Stimulated activated naive B cell treated with anti-CD40 and anti-IgM and Interleukin-4, amounts not matched to agents 10 μg/mL and 1 μg/mL and 100 μg/mL, for 72 hours (primary cell): ENCODE results near the gene ZBED4.
"Not testable (repeated sequence)": the region's sequence is repeated elsewhere in the genome, so short reads cannot be mapped to it uniquely, and the experiment has no call there.

Experiments
- ATAC-seq, 2 donors: fragments of 150-1000 bp; cut with Tn5 transposase; replicated peaks; 2 replicates each; pipeline ENCODE4 v1.10.0; 2021; ENCODE audit warnings: moderate library complexity in 1 of 2
- DNase-seq: peaks from one replicate; pipeline ENCODE4 v3.0.0; 2021
- H3K27ac Mint-ChIP-seq: one replicate; pipeline ENCODE4 v1.8.0; 2022; ENCODE audit warnings: mild to moderate bottlenecking, mixed read lengths
- H3K27me3 Mint-ChIP-seq, 2 donors: one replicate each; pipeline ENCODE4 v1.8.0; 2022; ENCODE audit warnings: mixed read lengths in 2 of 2
- H3K36me3 Mint-ChIP-seq, 2 donors: one replicate each; pipeline ENCODE4 v1.8.0; 2022; ENCODE audit warnings: mixed read lengths in 2 of 2, mild to moderate bottlenecking in 1 of 2
- H3K4me1 Mint-ChIP-seq, 2 donors: one replicate each; pipeline ENCODE4 v1.8.0; 2022; ENCODE audit warnings: mixed read lengths in 2 of 2, mild to moderate bottlenecking in 1 of 2
- H3K4me3 Mint-ChIP-seq, 2 donors: one replicate each; pipeline ENCODE4 v1.8.0; 2022; ENCODE audit warnings: mild to moderate bottlenecking in 2 of 2, mixed read lengths in 2 of 2, moderate library complexity in 1 of 2
- H3K9me3 Mint-ChIP-seq, 2 donors: one replicate each; pipeline ENCODE4 v1.8.0; 2022; ENCODE audit warnings: mixed read lengths in 2 of 2, mild to moderate bottlenecking in 1 of 2

ZBED4 gene

DNA sequence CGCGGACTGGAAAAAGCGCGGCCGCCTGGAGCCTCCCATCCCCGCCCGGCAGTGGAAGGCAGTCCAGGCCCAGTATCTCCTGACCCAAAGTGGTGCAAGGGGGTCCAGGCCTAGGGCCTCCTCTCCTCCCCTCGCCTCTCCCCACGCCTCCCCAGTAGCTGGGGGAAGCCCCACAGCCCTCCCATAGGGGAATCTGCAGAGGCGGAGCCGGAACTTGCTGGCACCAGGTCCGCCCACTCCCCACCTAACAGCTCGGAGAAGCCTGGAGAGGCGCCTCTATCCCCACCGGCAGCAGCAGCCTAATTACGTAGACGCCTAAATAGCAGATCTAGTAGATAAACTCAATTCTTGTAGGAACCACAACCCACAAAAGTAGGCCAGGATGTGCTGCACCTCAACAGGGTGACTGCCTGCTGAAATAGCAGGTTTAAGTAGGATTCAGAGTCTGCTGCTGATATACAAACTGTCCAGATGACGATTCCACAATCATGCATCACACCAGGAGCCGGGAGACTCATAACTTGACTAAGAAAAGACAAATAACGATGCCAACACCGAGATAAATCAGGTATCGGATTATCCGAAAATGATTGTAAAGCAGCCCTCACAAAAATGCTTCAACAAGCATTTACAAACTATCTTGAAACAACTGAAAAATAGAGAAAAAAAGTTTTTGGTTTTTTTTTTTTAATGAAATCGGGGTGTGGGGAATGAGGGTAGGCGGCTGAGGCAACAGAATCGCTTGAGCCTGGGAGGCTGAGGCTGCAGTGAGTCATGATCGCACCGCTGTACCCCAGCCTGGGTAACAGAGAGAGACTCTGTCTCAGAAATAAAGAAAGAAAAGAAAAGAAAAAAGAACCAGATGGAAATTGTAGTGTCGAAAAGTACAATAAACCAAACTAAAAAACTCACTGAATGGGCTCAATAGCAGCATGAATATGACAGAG is 14.6 kb upstream of the ZBED4 start:
- H3K9me3 Mint-ChIP-seq, result no peaks in the 10 kb centered on the region
- H3K27ac Mint-ChIP-seq, result peak overlapping the region; percentile 81
- peak; percentile 94 to 96 for ATAC-seq
- no peaks in the 10 kb centered on the region for H3K36me3 Mint-ChIP-seq
- peaks cover 8 to 11% of the 10 kb centered on the region in 2 donors for H3K4me1 Mint-ChIP-seq
- H3K4me3 Mint-ChIP-seq, result peak overlapping the region; percentile 75 to 82
- H3K27me3 Mint-ChIP-seq, result peaks cover 0 to 5% of the 10 kb centered on the region in 2 donors
- peak; percentile 68 for DNase-seq

DNA sequence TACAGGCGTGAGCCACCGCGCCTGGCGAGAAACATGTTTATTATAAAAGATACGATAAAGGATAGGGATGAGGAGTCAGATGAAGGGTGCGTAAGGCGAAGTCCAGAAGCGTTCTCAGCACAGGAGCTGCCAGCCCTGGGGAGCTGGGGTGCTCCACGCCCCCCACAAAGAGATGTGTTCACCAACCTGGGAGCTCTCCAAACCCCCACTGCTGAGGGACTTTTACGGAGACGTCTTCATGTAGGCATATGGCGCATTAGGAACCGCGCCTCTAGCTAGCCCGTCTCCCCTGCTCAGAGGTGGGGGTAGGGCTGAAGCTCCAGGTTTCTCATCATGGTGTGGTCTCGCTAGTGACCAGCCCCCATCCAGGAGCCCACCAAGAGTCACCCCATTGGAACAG is 8.4 kb upstream of the ZBED4 start:
- H3K27me3 Mint-ChIP-seq, result peaks cover 24 to 34% of the 10 kb centered on the region in 2 donors
- H3K36me3 Mint-ChIP-seq, result no peaks in the 10 kb centered on the region
- no peak overlapping the region for H3K4me3 Mint-ChIP-seq
- H3K27ac Mint-ChIP-seq, result no peak overlapping the region
- DNase-seq (no peak), ATAC-seq (no peak)
- no peaks in the 10 kb centered on the region for H3K9me3 Mint-ChIP-seq
- H3K4me1 Mint-ChIP-seq, result peaks cover 2 to 8% of the 10 kb centered on the region in 2 donors

DNA sequence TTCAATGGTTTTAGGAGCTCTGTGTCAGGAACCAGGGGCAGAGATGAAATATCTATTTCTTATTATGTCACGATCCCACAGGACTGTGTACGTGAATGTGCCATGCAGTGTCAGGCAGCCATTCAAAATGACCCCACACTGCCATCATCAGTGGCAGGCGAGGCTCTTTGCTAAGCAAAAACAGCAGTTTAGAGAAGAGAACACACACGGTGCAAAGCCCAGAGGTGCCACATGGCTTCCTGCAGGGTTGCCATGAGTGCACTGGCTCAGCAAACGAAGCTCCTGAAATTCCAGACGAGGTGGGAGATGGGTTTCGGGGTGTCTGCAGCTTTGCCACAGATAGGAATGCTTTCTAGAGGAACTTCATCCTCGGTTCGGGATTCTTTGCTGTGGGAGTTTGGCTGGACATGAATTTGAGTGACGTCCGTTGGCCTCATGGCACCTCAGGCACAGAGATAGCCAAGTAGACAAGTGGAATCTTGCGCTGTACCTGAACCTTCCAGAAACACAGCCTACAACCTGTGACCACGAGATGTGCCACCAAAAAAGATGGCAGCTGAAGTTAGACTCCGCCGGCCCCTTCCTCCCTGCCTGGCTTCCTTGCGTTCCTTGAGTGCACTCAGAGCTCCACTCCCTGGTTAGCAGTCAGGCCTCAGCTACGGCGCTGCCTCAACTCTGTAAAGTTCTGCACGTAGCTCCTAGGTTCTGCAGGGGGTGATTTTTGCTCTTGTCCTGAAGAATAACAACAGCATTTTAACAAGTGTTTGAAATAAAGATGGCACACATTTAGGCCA is 7.8 kb upstream of the ZBED4 start:
- no peaks in the 10 kb centered on the region for H3K36me3 Mint-ChIP-seq
- H3K4me1 Mint-ChIP-seq, result peaks cover 3 to 14% of the 10 kb centered on the region in 2 donors
- H3K27ac Mint-ChIP-seq, result no peak overlapping the region
- H3K4me3 Mint-ChIP-seq, result no peak overlapping the region
- no peaks in the 10 kb centered on the region for H3K9me3 Mint-ChIP-seq
- H3K27me3 Mint-ChIP-seq, result peaks cover 30 to 40% of the 10 kb centered on the region in 2 donors
- no peak for DNase-seq
- ATAC-seq, result no peak

DNA sequence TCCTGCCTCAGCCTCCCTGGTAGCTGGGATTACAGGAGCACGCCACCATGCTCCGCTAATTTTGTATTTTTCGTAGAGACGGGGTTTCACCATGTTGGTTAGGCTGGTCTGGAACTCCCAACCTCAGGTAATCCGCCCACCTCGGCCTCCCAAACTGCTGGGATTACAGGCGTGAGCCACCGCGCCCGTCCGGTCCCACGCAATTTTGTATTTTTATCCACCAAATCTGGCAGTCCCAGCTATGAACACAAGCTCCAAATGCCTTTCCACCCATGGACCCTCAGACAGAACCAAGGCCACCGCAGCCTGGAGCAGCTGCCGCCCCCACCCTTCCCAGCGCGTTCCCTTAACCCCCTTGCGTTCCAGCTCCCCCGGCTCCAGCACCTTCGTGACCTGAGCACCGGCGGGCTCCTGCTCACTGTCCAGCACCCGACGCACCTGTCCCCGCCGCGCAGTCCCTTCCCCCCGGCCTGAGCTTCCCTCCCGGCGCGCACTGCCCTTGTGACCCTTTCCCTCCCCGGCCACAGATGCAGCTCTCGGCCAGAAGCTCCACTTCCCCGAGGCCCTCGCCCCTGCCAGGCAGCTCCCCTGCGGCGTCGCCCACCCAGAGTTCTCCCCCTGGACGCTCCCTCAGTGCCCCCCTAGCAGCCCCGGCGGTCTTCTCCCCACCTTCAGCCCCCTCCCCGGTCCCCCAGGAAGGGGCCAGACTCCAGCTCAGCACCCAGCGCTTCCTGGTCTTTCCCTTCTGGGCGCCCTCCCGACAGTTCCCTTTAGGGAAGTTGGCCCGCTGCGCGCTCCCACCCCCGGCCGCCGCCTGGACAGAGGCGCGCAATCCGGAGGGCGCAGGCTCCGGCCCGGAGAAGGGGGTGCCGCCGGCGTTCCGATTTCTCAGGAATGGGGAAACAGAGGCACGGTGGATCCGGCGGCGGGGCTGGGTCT is 5.6 kb upstream of the ZBED4 start:
- Mint-ChIP-seq H3K4me1 (peaks cover 10 to 20% of the 10 kb centered on the region in 2 donors), H3K27ac (no peak overlapping the region), H3K4me3 (peak overlapping the region; percentile 53 to 67), H3K27me3 (peaks cover 40 to 51% of the 10 kb centered on the region in 2 donors), H3K9me3 (no peaks in the 10 kb centered on the region), H3K36me3 (no peaks in the 10 kb centered on the region)
- no peak for DNase-seq
- ATAC-seq, result no peak

DNA sequence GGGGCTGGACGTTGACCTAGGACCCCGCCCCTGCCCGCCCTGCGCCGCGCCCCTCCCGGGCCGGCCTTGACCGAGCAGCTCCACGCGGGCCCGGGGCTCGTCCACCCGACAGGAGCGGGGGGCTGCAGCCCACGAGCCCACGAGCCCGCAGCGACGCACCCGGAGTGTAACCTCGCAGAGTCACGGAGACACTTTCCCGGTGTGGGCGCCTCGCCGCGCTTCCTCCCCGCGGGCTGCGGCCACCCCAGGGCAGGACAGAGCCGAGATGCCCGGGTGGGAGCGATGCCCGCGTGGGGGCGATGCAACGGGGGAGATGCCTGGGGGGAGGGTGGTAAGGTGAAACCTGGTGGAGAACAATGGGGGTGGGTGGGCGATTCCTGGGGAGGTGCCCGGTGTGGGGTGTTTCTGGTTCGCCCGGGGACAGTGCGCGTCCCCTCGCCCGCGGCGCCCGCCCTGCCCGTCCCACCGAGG is 4.9 kb upstream of the ZBED4 start:
- Mint-ChIP-seq H3K4me1 (peaks cover 10 to 20% of the 10 kb centered on the region in 2 donors), H3K36me3 (no peaks in the 10 kb centered on the region), H3K27ac (no peak overlapping the region), H3K4me3 (peak overlapping the region in 1 of 2 donors; percentile 67), H3K27me3 (peaks cover 40 to 51% of the 10 kb centered on the region in 2 donors), H3K9me3 (no peaks in the 10 kb centered on the region)
- ATAC-seq (no peak), DNase-seq (no peak)

DNA sequence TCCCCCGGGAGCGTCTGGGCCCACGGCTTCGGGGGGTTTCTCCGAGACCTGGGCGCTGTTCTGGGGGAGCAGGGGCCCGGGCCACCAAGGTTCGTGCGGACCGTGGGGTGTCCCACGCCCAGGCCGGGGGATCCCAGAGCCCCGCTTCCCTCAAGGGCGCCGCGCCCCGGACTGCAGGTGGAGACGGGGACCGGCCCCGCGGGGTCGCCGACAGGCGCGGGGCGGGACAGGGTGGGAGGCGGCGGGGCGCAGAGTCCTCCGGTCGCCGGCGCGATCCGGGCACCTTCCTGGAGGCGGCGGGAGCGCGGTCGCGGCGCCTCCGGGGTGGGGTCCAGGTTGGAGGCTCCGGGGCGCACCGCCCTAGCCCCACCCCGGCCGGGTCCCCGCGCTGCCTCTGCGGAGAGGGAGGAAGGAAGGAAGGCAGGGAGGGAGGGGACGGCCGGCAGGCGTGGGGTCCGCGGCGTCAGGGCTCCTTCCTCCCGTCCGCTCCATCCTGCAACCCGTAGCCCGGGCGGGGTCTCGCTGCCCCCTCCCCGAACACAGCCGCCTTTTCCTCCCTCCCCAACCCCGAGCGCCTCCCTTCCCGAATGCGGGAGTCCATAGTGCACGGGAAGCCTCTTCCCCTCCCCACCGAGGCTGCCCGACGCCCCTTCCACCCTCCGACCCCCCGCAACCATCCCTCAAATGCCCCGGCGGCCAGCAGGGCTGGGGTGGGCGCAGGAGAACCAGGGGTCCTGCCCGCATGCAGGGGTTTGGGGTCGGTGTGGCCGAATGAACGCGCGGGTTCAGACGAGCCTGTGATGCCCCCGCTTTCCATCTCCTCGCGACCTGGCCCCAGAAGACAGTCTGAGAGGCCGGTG is 4.3 kb upstream of the ZBED4 start:
- H3K9me3 Mint-ChIP-seq, result no peaks in the 10 kb centered on the region
- ATAC-seq, result no peak
- peaks cover 10 to 21% of the 10 kb centered on the region in 2 donors for H3K4me1 Mint-ChIP-seq
- H3K4me3 Mint-ChIP-seq, result peak overlapping the region; percentile 52 to 73
- no peak for DNase-seq
- H3K27ac Mint-ChIP-seq, result no peak overlapping the region
- no peaks in the 10 kb centered on the region for H3K36me3 Mint-ChIP-seq
- H3K27me3 Mint-ChIP-seq, result peaks cover 40 to 51% of the 10 kb centered on the region in 2 donors

DNA sequence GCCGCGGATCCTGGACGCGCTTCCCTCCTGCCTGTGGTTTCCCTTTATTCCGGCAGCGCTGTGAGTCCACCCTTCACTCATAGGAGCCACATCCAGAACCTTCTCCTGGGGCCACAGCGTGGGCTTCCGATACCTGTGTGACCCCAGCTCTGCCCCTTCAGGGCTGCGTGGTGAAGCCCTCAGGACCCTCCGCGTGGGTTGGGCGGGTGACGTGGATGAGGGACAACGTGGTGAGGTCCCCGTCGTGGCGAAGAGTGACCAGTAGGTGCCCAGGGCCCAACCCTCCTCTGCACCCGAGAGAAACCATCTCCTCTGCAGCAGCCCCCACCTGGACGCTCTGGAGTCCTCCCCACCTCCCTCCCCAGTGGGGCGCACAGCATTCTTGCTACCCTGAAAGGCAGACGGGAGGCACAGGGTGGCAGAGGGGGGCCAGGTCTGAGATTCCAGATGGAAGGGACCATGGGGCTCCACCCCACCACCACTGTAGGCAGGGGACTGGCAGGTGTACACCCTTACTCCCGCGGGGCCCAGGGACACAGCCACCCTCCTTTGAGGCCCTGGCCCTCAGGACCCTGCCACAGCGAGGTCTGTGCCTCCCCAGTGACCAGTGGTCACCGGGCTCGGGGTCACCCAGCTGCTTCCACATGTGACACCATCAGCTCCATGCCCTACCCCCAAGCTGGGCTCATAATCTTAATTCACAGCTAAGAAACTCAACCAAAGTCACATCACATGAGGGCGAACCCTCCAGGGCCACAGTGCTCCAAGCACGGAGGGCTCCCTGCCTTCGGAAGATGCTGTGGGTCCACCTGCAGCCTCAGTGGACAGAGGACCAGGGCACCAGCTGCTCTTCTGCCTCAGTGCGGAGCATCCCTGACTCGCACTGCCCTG is 3.4 kb upstream of the ZBED4 start:
- Mint-ChIP-seq H3K4me1 (peaks cover 16 to 29% of the 10 kb centered on the region in 2 donors), H3K9me3 (no peaks in the 10 kb centered on the region), H3K4me3 (peak overlapping the region; percentile 55 to 73), H3K27ac (peak overlapping the region; percentile 73), H3K27me3 (peaks cover 40 to 45% of the 10 kb centered on the region in 2 donors), H3K36me3 (peaks cover 0 to 1% of the 10 kb centered on the region in 2 donors)
- no peak for DNase-seq
- ATAC-seq, result no peak

DNA sequence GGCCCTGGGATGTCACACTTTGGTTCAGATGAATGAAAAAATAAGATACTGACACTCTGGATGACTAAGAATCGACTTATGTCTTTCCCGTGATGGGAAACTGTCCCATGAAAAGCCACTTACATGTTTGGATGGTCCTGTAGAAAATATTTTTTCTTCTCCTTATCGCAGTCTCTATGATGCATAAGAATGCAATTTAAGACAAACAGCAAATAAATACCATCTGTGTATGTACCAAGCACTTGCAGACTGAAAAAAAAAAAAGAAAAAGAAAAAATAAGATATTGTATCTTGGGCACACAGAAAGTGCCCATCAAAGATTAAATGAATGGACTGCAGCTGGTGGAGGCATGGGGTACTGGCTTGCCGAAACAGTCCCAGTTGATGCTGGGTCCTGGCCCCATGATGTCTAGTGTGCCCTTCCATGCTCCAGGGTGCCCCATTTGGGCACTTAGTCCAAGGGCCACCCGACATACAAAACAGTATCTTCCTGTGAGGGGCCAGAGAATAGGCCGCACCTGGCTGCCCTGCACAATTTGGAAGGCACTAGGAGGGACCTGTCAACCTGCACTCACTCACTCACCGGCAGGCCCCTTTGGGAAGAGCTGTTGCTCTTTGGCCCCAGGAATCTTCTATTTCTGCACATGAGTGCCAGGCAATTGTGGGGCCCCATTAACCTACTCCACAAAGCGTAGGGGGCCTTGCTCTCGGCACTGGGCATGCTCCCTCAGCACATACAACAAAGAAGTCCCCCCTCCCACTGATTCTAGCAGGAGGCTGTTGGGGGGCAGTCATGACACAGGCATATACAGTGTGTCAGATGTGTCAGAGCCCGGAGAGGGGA is 2.5 kb upstream of the ZBED4 start:
- Mint-ChIP-seq H3K27ac (peak overlapping the region; percentile 63), H3K27me3 (peaks cover 34 to 37% of the 10 kb centered on the region in 2 donors), H3K9me3 (no peaks in the 10 kb centered on the region), H3K4me1 (peaks cover 25 to 39% of the 10 kb centered on the region in 2 donors), H3K4me3 (peak overlapping the region; percentile 38 to 60), H3K36me3 (peaks cover 0 to 10% of the 10 kb centered on the region in 2 donors)
- no peak for ATAC-seq
- no peak for DNase-seq

DNA sequence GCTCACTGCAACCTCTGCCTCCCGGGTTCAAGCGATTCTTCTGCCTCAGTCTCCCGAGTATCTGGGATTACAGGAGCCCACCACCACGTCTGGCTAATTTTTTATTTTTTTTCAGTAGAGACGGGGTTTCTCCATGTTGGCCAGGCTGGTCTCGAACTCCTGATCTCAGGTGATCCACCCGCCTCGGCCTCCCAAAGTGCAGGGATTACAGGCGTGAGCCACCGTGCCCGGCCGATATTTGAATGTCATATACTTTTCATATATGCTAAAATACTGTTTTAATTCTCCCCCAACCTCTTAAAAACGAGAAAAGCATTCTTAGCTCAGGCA is 1.1 kb upstream of the ZBED4 start:
- peaks cover 29 to 35% of the 10 kb centered on the region in 2 donors for H3K27me3 Mint-ChIP-seq
- H3K27ac Mint-ChIP-seq, result peak overlapping the region; percentile 81
- DNase-seq, H3K9me3 Mint-ChIP-seq, ATAC-seq: not testable (repeated sequence)
- peaks cover 0 to 14% of the 10 kb centered on the region in 2 donors for H3K36me3 Mint-ChIP-seq
- H3K4me3 Mint-ChIP-seq, result peak overlapping the region; percentile 77 to 82
- peaks cover 30 to 44% of the 10 kb centered on the region in 2 donors for H3K4me1 Mint-ChIP-seq

DNA sequence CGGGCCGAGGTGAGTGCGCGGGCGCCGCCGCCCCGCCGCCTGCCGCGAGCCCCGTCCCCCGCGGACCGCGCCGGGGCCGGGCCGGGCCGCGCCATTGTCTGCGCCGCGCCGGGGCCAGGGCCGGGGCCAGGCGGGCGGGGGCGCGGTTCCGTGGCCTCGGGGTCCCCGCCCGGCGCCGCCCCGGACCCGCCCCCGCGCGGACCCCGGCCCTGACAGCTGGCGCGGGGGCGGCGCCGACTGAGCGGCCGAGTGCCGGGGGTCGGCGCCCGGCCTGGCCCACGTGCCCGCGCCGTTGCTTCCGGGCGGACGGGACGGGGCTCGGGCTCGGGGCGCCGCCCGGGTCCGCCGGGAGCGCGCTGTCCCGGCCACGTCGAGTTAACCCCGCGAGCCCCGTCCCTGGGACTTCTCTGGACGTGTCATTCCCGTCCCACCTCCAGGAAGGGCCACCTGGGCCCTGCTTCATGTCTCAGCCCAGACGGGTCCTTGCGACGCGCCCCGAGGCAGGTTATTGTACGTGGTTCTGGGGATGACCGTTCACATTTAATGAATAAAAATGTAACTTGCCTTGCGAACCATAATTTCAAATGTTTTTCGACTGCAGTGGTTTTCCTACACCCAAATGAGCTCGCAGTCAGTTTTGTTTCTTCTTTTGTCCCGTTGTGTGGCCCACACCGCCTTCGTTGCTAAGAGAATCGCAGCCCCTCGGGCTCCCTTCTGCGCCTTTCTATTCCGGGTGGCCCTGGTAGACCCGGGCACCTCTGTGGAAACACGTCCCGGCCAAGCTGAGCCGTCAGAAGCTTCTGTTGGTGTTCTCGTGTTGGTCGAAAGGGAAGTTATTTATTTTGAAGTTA is 562 bp downstream of the ZBED4 start:
- peaks cover 38 to 57% of the 10 kb centered on the region in 2 donors for H3K4me1 Mint-ChIP-seq
- ATAC-seq (peak; percentile 40 to 47), DNase-seq (no peak)
- peak overlapping the region; percentile 94 to 96 for H3K4me3 Mint-ChIP-seq
- H3K27me3 Mint-ChIP-seq, result peaks cover 21 to 24% of the 10 kb centered on the region in 2 donors
- H3K27ac Mint-ChIP-seq, result peak overlapping the region; percentile 97
- peaks cover 0 to 18% of the 10 kb centered on the region in 2 donors for H3K36me3 Mint-ChIP-seq
- H3K9me3 Mint-ChIP-seq, result no peaks in the 10 kb centered on the region
